Uterus (tissue), 4 donors: Measurements from ENCODE around the gene GUCA2A. TPM values are rescaled to one million over a fixed set of nuclear protein-coding genes. Genes with fewer than 3 reads are reported as not detected.
"Not testable (repeated sequence)": the region's sequence is repeated elsewhere in the genome, so short reads cannot be mapped to it uniquely, and the experiment has no call there.

Experiments used
- DNase-seq, 2 donors: peaks; one replicate each; pipeline ENCODE4 v3.0.0-alpha.2; 2019 to 2020
- H3K27ac ChIP-seq, 2 donors: fragments of 200-600 bp; sonication (generic); 1 replicate in 1 of 2; 2 replicates in 1 of 2; pipeline ENCODE4 v1.5.1; 2016 to 2018
- H3K27me3 ChIP-seq, 2 donors: fragments of 200-600 bp; sonication (generic); one replicate each; pipeline ENCODE4 v1.5.1; 2018 to 2019; ENCODE audit warnings: control low read depth in 1 of 2
- H3K36me3 ChIP-seq, 2 donors: fragments of 200-600 bp; sonication (generic); one replicate each; pipeline ENCODE4 v1.5.1; 2019; ENCODE audit warnings: control low read depth in 1 of 2
- H3K4me1 ChIP-seq, 2 donors: fragments of 200-600 bp; sonication (generic); one replicate each; pipeline ENCODE4 v1.5.1; 2018 to 2019; ENCODE audit warnings: control low read depth in 1 of 2
- H3K4me3 ChIP-seq, 2 donors: fragments of 200-600 bp; sonication (generic); 1 replicate in 1 of 2; 2 replicates in 1 of 2; pipeline ENCODE4 v1.5.1; 2018 to 2019; ENCODE audit warnings: mild to moderate bottlenecking in 1 of 2
- H3K9me3 ChIP-seq, 2 donors: fragments of 200-600 bp; sonication (generic); one replicate each; pipeline ENCODE4 v1.5.1; 2019; ENCODE audit warnings: control low read depth in 1 of 2
- POLR2A ChIP-seq, 2 donors: fragments of 450-650 bp; IDR thresholded peaks; one replicate each; pipeline ENCODE4 v1.6.1; 2016; ENCODE audit warnings: antibody characterized with exemption in 2 of 2, mild to moderate bottlenecking in 1 of 2, moderate library complexity in 1 of 2
- intact Hi-C: fragments of 100-400 bp; cut with DNase I; formaldehyde crosslinking; loops from one replicate; pipeline ENCODE4 v1.15.1; 2023; ENCODE audit warnings: low total_unique reads
- total RNA-seq, 4 donors: library from RNA; depleted of rRNA in 3 of 4; stranded (reverse); fragments of >200 nt in 3 of 4; gene quantifications; one replicate each; pipeline versions ENCODE4 v1.1.0 to v1.2.4, GENCODE V29; 2014 to 2023
- TF ChIP-seq, protein P1 (sequence below), 4 experiments: fragments of 200-600 bp in 2 of 4; fragments of 450-650 bp in 2 of 4; sonication (generic) in 2 of 4; IDR thresholded peaks; one replicate each; pipeline ENCODE4 v1.5.1; 2016 to 2019; ENCODE audit warnings: antibody characterized with exemption in 4 of 4, mild to moderate bottlenecking in 2 of 4, moderate library complexity in 1 of 4
- donor health status: DM: yes; HTN: yes; CAD: no.

Gene GUCA2A, protein sequence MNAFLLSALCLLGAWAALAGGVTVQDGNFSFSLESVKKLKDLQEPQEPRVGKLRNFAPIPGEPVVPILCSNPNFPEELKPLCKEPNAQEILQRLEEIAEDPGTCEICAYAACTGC
- total RNA-seq: not detected

- TF ChIP-seq POLR2A (IDR thresholded peaks at IDR 0.05): no peak
- TF ChIP-seq, protein P1, sequence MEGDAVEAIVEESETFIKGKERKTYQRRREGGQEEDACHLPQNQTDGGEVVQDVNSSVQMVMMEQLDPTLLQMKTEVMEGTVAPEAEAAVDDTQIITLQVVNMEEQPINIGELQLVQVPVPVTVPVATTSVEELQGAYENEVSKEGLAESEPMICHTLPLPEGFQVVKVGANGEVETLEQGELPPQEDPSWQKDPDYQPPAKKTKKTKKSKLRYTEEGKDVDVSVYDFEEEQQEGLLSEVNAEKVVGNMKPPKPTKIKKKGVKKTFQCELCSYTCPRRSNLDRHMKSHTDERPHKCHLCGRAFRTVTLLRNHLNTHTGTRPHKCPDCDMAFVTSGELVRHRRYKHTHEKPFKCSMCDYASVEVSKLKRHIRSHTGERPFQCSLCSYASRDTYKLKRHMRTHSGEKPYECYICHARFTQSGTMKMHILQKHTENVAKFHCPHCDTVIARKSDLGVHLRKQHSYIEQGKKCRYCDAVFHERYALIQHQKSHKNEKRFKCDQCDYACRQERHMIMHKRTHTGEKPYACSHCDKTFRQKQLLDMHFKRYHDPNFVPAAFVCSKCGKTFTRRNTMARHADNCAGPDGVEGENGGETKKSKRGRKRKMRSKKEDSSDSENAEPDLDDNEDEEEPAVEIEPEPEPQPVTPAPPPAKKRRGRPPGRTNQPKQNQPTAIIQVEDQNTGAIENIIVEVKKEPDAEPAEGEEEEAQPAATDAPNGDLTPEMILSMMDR (IDR thresholded peaks at IDR 0.05): no peak
Measured at GRCh38 chr1:42164551-42165420, at the start of gene GUCA2A. TSS of gene GUCA2A (minus strand) at chr1:42164745. CDS start at chr1:42164712, 33 bp downstream.

DNA sequence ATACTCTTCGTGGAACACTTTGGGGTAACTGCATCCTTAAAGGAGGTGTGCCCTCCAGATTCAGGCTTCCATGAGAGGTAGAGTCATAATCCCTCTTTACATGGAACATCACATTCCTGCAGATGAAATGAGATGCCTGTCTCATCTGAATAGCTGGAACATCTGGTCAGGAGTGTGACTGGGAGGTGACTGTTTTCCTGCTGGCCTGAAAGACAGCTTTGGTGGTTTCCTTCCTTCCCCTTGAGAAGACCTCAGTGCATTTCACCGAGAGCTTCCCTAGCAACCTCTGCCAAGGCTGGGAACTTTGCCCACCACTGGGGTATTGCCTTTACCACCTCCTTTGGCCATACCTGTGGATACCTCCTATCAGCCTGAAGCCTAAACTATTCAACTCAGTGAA is 46.7 kb upstream of the GUCA2A start:
- Histone ChIP-seq H3K27ac (no peak overlapping the region), H3K9me3 (peaks cover 0 to 10% of the 10 kb centered on the region in 2 donors), H3K4me1 (no peaks in the 10 kb centered on the region), H3K36me3 (no peaks in the 10 kb centered on the region), H3K4me3 (no peak overlapping the region), H3K27me3 (no peaks in the 10 kb centered on the region)
- intact Hi-C loops: no loop called here
- TF ChIP-seq, protein P1 (IDR thresholded peaks at IDR 0.05): no peak
- TF ChIP-seq POLR2A (IDR thresholded peaks at IDR 0.05): no peak
- DNase-seq: no peak

More at GRCh38 chr1:42164551-42165420, at the start of gene GUCA2A:
- Histone ChIP-seq H3K4me1 (no peaks in the 10 kb centered on the region), H3K36me3 (no peaks in the 10 kb centered on the region), H3K27me3 (no peaks in the 10 kb centered on the region), H3K9me3 (no peaks in the 10 kb centered on the region), H3K4me3 (no peak within 1 kb of the TSS), H3K27ac (no peak within 1 kb of the TSS)
- no peak for DNase-seq
- intact Hi-C loops: no loop called here

- H3K27ac ChIP-seq: no peak overlapping the region
- H3K4me3 ChIP-seq: no peak overlapping the region
- H3K4me1 ChIP-seq: no peaks in the 10 kb centered on the region
- TF ChIP-seq, protein P1 (IDR thresholded peaks at IDR 0.05): no peak
- TF ChIP-seq POLR2A (IDR thresholded peaks at IDR 0.05): no peak
- no peak for DNase-seq
- H3K9me3 ChIP-seq: peaks cover 0 to 10% of the 10 kb centered on the region in 2 donors
- intact Hi-C loops: no loop called here
- no peaks in the 10 kb centered on the region for H3K27me3 ChIP-seq
- H3K36me3 ChIP-seq: no peaks in the 10 kb centered on the region
Measured at GRCh38 chr1:42210421-42211133, 46.0 kb upstream of the GUCA2A start.

DNA sequence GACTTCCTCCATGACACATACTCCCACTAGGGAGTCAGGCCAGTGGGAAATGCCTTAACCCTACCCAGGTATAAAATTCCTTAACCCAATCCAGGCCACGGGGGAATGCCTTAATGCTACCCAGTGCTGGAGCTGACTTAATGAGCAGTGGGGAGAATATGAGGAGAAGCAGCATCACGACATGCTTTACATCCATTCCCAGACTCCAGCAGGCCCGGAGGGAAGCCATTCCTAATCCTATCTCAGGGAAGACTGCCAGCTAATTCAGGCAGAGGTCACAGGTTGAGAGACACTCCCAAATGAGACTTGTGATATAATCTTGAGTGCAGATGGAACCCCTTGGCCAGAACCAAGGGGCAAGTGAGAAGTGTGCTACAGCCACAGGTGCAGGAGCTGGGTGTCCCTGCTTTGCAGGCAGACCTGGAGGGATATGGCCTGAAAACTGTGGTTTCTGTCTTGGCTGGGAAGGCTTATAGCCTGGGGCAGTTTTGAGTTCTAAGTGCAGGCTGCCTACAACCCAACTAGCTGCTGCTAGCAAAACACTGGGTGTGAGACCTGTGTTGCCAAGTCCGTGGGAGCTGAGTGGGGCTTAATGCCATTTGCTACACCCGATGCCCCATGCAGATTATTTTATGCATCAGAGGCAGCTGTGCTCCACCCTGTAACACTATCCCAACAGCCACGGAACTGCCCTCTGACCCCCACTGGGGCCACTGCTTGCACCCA is 45.1 kb upstream of the GUCA2A start:
- Histone ChIP-seq H3K27ac (no peak overlapping the region), H3K36me3 (no peaks in the 10 kb centered on the region), H3K4me1 (no peaks in the 10 kb centered on the region), H3K9me3 (peaks cover 0 to 5% of the 10 kb centered on the region in 2 donors), H3K27me3 (no peaks in the 10 kb centered on the region), H3K4me3 (no peak overlapping the region)
- intact Hi-C loops: no loop called here
- no peak for DNase-seq
- TF ChIP-seq, protein P1 (IDR thresholded peaks at IDR 0.05): no peak
- no peak for TF ChIP-seq POLR2A (IDR thresholded peaks at IDR 0.05)

GRCh38 chr1:42206930-42207329 is 42.4 kb upstream of the GUCA2A start:
- DNase-seq, intact Hi-C loops, H3K36me3 ChIP-seq, H3K27ac ChIP-seq, H3K27me3 ChIP-seq, H3K4me1 ChIP-seq, H3K4me3 ChIP-seq: not testable (repeated sequence)
- H3K9me3 ChIP-seq: peaks cover 0 to 14% of the 10 kb centered on the region in 2 donors
